Hematopoietic multipotent progenitor cell (in vitro differentiated cells): ENCODE results near the gene FHOD1. TPM values are rescaled to one million over a fixed set of nuclear protein-coding genes. Genes with fewer than 3 reads are reported as not detected.

ENCODE experiments used
- DNase-seq, 3 donors: peaks; one replicate each; pipeline ENCODE4 v3.0.0-alpha.2; 2011 to 2015; ENCODE audit warnings: low read depth in 2 of 3, low spot score in 2 of 3
- total RNA-seq: library from RNA; depleted of rRNA; stranded (reverse); fragments of >200 nt; gene quantifications from one replicate; pipeline ENCODE4 v1.2.3, GENCODE V29; 2012

FHOD1 gene
- total RNA-seq, 1 donor: 45.8 TPM

DNA sequence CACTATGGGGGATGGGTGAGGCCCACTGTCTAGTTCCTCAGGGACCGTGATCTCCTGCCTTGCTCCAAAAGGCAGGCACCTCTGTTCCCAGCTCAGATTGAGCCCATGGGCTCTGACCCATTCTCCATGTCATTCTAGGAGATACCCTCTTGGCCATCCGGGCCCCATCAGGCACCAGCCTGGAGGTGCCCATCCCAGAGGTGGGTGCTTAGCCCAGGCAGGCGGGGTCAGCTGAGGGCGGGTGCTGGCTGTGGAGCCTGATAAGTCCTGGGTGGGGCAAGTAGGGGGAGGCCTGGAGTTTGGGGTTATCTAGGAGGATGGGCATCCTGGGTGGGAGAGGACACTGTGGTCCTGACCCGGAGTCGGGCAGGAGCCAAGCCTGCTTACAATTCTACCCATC, 53.0 kb downstream of the FHOD1 start:
- no peak for DNase-seq

DNA sequence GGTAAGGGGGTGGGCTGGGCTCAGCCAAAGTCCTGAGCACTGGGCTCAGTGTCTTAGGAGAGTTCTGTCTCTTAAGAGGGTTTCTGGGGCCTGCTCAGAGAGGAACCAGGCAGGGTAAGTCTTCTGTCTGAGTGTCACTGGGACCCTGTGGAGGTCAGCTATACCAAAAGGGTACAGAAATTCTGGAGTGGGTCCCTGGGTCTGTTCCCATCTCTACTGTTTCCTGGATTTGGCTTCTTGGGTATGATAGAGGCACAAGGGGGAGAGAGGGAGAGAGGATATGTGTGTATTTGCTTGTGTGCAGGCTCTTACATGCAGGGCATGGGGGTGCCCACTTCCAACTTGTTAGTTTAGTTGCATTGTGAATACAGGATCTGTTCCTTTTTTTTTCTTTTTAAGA, 53.7 kb downstream of the FHOD1 start:
- no peak for DNase-seq

DNA sequence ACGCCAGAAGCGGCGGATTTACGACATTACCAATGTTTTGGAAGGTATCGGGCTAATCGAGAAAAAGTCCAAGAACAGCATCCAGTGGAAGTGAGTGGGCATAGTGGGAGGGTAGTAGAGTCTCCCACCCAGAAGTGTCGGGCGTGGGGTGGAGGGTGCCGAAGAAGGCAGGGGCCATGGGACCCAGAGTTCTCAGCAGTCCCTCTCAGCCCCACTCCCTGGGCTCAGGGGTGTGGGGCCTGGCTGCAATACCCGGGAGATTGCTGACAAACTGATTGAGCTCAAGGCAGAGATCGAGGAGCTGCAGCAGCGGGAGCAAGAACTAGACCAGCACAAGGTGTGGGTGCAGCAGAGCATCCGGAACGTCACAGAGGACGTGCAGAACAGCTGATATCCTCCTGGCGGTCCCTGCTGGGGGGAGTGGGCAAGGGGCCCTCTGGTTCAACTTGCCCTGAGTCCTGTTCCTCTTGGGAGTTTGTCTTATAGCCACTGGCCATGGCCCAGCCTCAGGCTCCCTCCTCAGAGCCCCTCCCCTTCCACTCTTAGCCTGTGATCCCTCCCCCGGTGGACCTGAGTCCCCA, 54.4 kb downstream of the FHOD1 start:
- no peak for DNase-seq

GRCh38 chr16:67191995-67192681, 55.1 kb downstream of the FHOD1 start, which contains the start of gene E2F4:
TSS of gene E2F4 (plus strand) at chr16:67192155. CDS start at chr16:67192228, 73 bp downstream.
- DNase-seq: peak; percentile 61 to 94 (median 91)

- DNase-seq: no peak
These were observed 55.8 kb downstream of the FHOD1 start for GRCh38 chr16:67191411-67191994.

GRCh38 chr16:67190448-67191399, 56.6 kb downstream of the FHOD1 start:
- DNase-seq: no peak

- no peak for DNase-seq
These were observed 57.2 kb downstream of the FHOD1 start, which contains the start of gene EXOC3L1 for GRCh38 chr16:67190041-67190440. TSS of gene EXOC3L1 (minus strand) at chr16:67190136. CDS start at chr16:67189676, 460 bp downstream.

DNA sequence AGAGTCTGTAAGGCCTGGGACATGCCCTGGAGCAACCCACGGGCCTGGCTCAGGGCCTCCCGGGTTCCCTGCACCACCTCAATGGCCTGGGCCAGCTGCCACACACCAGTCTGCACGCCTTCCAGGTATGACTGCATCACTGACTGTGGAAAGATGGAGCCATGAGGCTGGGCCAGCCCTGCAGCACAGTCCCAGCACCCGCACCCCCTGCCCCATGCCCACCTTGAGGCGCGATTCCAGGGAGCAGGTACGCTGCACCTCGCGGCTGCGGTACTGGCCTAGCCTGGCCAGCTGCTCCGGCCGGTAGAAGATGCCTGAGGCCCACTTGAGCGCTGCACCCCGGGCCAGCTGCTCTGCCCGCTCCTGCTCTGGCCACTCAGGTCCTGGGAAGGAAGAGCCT, 58.5 kb downstream of the FHOD1 start:
- no peak for DNase-seq

GRCh38 chr16:67188323-67188722, 59.0 kb downstream of the FHOD1 start:
- no peak for DNase-seq

DNA sequence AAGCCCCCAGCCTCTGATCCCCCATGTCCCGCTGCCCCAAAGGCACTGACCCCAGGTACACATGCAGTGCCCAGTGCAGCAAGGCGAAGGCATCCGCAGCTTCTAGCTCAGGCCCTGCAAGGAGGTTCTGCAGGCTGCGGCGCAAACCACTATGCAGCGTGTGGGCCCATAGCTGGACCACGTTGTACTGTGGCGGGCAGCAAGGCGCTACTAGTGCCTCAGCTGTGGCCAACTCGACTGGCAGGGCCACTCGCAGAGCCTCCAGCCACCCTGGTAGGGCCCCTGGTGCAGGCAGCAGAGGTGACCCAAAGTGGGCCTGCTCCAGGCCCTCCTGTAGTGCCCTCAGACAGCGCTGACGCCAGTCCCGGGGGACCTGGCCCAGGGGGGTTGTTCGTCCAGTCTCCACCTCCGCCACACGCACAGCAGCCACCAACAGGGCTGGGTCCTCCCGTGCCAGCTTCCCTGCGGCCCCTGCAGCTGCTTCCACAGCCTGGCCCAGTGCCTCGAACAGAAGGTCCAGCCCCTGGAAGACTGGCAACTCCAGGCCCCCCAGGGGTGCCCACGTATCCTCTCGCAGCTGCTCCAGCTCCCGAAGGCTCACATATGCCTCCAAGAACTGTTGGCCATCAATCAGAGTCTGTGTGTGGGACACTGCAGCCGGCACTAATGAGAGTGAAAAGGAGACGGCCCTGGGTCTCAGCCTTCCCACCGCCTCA, 59.9 kb downstream of the FHOD1 start:
- DNase-seq: no peak

DNA sequence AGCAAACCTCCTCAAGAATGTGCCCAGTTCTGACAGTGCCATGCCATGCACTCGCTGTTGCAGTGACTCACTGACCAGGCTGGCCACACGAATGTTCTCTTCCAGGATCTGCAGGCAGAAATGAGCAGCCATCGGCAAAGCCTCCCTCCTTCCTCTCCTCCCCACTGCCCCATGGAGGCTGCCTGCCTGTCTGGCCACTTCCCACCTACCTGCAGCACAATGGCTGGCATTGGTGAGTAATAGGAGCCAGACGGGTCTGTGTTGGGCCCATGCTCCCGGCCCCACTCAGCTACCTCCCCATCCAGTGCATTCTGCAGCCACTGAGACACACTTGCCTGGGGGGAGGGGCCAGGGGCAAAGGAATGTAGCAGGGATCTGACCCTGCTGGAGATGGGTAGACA, 60.7 kb downstream of the FHOD1 start:
- DNase-seq: no peak

GRCh38 chr16:67185651-67186134, 61.6 kb downstream of the FHOD1 start:
- no peak for DNase-seq

DNA sequence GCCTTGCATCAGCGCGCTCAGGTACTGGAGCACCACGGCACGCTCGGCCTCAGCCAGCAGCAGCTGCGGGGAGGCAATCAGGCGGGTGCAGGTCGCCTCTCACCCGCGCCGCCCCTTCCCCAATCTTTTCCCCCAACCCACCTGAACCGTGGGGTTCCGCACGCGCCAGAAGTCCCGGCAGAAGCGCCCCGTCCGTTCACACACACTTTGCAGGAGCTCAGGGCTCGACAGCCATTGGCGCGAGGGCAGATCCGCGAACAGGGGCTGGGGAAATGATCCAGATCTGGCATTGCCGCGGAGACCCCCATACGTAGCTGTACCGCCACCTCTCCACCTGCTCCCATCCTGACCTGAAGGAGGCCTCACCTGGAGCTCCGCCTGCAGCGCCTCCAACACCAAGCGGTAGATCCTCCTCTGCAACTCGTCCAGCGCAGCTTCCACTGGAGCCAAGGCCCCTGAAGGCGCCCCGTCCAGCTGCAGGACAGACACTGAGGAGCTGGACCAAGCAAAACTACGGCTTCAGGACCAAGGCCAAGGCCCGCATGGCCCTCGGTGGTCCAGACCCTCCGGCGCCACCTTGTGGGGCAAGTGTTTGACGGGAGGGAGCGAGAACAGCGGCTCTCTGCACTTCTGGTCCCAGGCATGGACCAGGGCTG, 62.2 kb downstream of the FHOD1 start:
- DNase-seq: peak in 2 of 3 donors; percentile 81 to 88

DNA sequence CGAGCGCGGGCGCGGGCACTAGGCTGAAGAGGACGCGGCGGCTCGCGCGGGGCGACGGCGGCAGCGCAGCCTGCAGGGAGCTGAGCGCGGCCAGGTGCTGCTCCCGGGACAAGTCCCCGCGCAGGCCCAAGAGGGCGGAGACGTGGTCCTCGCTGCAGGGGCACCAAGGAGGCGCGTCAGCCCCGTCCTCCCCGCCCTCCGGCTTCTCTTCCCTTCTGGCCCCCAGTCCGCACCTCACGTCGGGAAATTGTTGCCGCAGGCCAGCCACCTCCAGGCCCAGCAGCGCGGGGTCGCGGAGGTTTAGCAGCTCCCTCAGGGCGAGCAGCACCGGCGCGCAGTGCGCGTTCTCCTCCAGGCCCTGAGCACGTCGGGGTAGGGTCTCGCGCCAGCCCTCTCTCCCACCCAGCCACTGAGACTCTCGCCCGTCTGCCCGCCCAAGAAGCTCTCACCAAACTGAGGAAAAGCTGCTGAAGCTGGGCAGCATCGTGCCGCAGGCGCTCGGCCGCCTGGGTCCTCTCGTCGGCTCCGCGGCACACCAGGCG, 62.8 kb downstream of the FHOD1 start:
- no peak for DNase-seq

DNA sequence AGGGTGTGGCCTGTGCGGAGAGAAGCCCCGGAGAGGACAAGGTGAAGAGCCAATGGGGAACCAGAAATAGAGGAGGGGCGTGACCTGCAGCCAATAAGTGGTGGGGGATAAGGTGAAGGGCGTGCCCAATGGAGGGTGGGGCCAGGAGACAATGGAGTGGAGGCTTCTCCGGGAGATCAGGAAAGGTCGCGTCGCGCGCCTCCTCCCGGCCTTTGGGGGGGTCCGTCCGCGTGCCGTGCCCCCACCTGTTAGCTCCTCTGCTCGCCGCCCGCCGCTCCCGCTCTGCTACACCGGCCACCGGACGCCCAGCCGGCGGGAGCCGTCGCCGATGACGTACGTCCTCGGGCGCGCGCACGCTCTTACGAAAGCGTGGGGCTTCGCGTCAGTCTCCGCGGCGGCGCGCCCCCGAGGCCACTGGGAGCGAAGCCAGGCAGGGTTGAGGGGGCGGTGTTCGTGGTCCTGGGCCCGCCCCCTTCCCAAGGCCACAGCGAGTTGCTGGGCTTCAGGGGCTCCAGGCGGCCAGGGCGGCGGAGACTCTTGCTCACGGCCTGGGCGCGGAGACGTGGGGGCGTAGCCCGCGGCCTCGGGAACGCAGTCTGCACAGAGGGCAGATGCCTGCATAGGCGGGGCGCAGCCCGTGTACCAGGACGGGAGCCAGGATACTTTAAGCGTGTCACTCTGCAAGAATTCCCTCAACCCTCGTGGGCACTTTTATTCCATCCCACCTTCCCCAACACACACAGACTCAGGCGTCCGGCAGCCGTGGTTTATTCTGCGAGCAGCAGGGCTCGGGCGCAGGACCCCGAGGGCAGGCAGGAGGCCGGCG, 63.4 kb downstream of the FHOD1 start, which contains the start of gene MATCAP1:
TSS of gene MATCAP1 (minus strand) at position 337 of the 826 bp plus-strand sequence. CDS start 3,353 bp downstream, outside the sequence.
- peak; percentile 90 to 98 (median 95) for DNase-seq

- DNase-seq: no peak
These were observed 64.0 kb downstream of the FHOD1 start for GRCh38 chr16:67183284-67183626.

- no peak for DNase-seq
These were observed 65.0 kb downstream of the FHOD1 start for GRCh38 chr16:67182288-67182687.

GRCh38 chr16:67181346-67181745, 65.9 kb downstream of the FHOD1 start:
- DNase-seq: no peak
